Activated T-cell treated with anti-CD3 and anti-CD28 coated beads for 24 hours (primary cell): ENCODE measurements around the gene BFSP2.
"Not testable (repeated sequence)": the region's sequence is repeated elsewhere in the genome, so short reads cannot be mapped to it uniquely, and the experiment has no call there.

ENCODE experiments used
- DNase-seq: peaks from one replicate; pipeline ENCODE4 v3.0.0-alpha.2; 2020; ENCODE audit warnings: low read depth

BFSP2 gene

GRCh38 chr3:133479895-133480669 lies 80.2 kb downstream of the BFSP2 start:
- no peak for DNase-seq

GRCh38 chr3:133482474-133482873 lies 82.6 kb downstream of the BFSP2 start:
- DNase-seq: not testable (repeated sequence)

GRCh38 chr3:133486658-133487057 lies 86.8 kb downstream of the BFSP2 start:
- no peak for DNase-seq

- no peak for DNase-seq
Observed at GRCh38 chr3:133487204-133487603, 87.3 kb downstream of the BFSP2 start.

GRCh38 chr3:133487920-133488540 lies 88.2 kb downstream of the BFSP2 start:
- peak; percentile 41 for DNase-seq

- no peak for DNase-seq
Observed at GRCh38 chr3:133488785-133489367, 89.0 kb downstream of the BFSP2 start.

- DNase-seq: no peak
Observed at GRCh38 chr3:133489466-133490085, 89.7 kb downstream of the BFSP2 start.

GRCh38 chr3:133490468-133491351 lies 90.9 kb downstream of the BFSP2 start:
- peak; percentile 64 for DNase-seq

GRCh38 chr3:133491481-133492059 lies 91.7 kb downstream of the BFSP2 start:
- DNase-seq: no peak

- no peak for DNase-seq
Observed at GRCh38 chr3:133492159-133492741, 92.4 kb downstream of the BFSP2 start.

- DNase-seq: no peak
Observed at GRCh38 chr3:133494469-133494868, 94.6 kb downstream of the BFSP2 start.

- DNase-seq: not testable (repeated sequence)
Observed at GRCh38 chr3:133502542-133502941, 102.7 kb downstream of the BFSP2 start.

GRCh38 chr3:133503409-133503808 lies 103.6 kb downstream of the BFSP2 start:
- DNase-seq: no peak

GRCh38 chr3:133504736-133505135 lies 104.9 kb downstream of the BFSP2 start:
- no peak for DNase-seq

- no peak for DNase-seq
Observed at GRCh38 chr3:133505813-133506212, 106.0 kb downstream of the BFSP2 start.

- no peak for DNase-seq
Observed at GRCh38 chr3:133506215-133506901, 106.5 kb downstream of the BFSP2 start.

GRCh38 chr3:133509488-133509887 lies 109.6 kb downstream of the BFSP2 start:
- no peak for DNase-seq

- no peak for DNase-seq
Observed at GRCh38 chr3:133512416-133513089, 112.7 kb downstream of the BFSP2 start.

- DNase-seq: no peak
Observed at GRCh38 chr3:133514418-133514817, 114.6 kb downstream of the BFSP2 start.

GRCh38 chr3:133515127-133515526 lies 115.3 kb downstream of the BFSP2 start:
- DNase-seq: no peak
